CD4-positive, alpha-beta T cell treated with Interleukin-4 for 4 hours (primary cell): ENCODE data around the gene ELP4.
"Not testable (repeated sequence)": the region's sequence is repeated elsewhere in the genome, so short reads cannot be mapped to it uniquely, and the experiment has no call there.

Experiments used
- DNase-seq: peaks from one replicate; pipeline ENCODE4 v3.0.0-alpha.2; 2020

The ELP4 gene

DNA sequence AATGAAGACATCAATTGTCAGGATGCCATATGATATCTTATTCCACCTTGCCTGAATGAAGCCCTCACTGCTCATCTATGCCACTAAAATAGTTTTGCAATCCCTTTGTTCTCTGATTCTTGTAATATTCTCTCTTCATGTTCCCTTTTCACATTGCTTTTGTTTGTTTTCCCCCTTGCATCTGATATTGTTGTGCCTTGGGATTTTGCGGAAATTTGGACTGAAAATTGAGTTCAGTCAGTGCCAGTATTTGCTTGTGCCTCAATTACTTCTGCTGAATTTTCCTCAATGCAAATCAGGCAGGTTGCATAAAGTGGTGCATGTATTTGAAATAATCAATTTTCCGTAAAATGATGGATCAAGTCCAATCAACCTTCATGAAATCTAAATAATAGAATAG is 203.3 kb downstream of the ELP4 start:
- no peak for DNase-seq

- no peak for DNase-seq
These were observed 205.3 kb downstream of the ELP4 start for GRCh38 chr11:31714840-31715239.

DNA sequence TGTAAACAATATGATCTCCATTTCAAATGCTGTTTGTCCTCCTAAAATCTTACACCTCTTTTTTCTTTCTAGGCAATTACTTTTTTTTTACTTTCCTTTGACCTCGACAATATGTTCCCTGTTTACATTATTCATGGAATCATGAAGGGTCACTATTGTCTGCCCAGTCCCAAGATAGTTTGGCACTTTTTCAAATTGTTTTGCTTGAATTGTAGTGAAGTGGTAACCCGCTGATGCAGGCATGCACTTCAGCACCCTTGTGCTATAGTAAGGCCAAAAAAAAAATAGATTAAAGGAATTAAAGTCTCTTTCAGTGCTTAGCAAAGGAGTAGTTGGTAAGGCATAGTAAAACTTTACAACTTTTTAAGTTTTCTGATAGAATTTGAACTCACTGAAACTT is 210.7 kb downstream of the ELP4 start:
- no peak for DNase-seq

DNA sequence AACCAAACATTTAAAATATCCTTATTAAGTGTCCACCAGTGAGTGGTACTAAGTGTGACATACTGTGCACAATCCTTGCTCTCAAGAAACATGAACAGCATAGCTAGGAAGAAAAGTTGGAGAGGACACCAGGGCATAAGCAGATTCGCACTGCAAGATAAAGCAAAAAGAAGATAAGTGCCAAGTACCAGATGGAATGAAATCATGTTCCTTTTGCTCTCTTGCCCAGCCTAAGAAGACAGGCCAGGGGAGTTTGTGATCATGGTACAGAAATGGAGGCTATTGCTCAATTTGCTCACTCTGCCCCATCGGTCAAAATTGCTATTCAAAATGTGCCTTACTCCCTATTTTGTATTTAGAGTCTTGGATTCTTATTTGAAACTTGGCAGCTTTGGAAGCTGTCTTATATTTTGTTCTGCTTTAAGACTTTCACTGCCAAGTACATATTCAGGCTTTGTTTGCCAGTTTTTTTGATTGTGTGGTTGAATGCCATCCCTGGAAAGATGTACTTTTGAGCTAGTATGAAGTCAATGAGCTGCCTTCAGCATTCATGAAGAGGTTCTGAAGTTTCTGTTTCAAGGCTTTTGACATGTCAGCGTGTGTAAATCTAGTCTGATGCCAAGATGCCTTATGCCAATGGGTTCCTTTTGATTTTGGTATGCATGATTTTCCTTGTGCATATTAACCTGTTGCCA is 211.3 kb downstream of the ELP4 start:
- no peak for DNase-seq

GRCh38 chr11:31722754-31723153 is 213.2 kb downstream of the ELP4 start:
- no peak for DNase-seq

DNA sequence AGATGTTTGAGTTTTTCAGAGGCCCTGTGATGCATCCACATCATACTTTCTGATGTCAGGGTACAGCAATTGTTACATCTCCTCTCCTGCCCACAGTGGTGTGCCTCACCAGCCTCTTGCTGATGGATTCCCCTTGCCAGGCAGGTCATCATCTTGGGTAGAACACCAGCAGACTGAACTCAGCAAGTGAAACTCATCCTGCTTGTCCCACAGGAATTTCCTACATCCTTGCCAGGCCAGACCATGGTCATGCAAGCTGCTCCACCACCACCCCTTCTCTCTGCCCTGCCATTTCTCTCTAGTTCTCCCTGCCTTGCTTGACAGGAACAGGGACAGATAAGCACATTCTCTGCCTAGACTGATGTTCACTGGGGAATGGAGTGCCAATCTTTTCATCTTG is 215.6 kb downstream of the ELP4 start:
- DNase-seq = no peak

GRCh38 chr11:31728432-31728831 is 218.9 kb downstream of the ELP4 start:
- DNase-seq = no peak

- no peak for DNase-seq
These were observed 230.6 kb downstream of the ELP4 start for GRCh38 chr11:31740131-31740530.

GRCh38 chr11:31740731-31741368 is 231.3 kb downstream of the ELP4 start:
- DNase-seq = not testable (repeated sequence)

- no peak for DNase-seq
These were observed 238.0 kb downstream of the ELP4 start for GRCh38 chr11:31747581-31747980.

- DNase-seq = no peak
These were observed 247.8 kb downstream of the ELP4 start for GRCh38 chr11:31757260-31757835.

DNA sequence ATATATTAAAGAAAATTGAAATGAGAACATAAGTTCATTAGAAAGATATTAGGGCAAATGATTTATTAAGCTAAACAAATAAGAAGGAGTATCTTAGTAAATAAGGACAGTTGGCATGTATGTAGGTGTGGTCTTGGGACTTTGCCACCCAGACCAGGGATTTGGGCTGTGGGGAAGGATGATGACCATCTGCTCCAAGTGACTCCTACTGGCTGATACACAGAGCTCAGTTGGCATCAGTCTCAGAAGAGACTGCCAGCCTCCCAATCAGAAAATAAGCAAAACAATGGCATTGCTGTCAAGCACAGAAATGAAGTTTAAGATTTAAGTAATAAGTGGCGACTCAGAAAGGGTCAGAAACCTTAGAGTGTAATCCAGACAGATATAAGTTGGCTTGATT is 252.1 kb downstream of the ELP4 start:
- no peak for DNase-seq

DNA sequence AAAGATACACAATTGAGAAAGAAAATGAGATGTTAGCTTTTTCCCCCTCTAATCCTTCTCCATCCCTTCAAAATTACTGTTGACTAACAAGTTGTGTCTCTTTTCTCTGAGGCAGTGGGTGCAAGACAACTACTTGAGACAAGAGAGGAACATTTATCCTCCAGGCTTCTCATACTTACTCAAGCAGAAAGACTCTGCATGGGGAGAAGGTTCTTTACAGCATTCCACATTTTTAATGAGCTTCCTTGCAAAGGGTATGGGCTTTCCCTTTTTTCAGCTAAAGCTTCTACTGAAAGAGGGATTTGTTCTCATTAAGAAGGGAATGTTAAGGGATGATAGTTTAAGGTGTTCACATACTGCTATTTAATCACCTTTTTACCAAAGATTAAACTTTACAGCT is 253.7 kb downstream of the ELP4 start:
- DNase-seq = no peak

- no peak for DNase-seq
These were observed 254.7 kb downstream of the ELP4 start for GRCh38 chr11:31764261-31764660.

DNA sequence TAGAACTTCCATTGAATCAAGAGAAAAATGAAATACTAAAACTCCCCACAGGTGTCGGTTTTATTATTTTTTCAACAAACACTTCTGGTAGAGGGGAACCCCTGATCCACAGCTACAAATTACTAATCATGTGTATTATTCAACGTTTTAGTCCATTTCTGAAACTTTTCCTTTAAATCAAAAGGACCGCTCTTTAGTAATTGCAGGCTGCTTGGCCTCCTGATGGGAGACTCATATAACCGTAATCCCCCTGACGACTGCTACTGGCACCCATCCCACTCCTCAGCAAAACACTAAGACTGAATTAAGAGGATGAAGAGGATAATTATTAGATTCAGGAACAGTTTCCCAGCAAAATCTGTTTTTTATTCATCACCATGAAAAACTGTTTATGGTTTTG is 255.2 kb downstream of the ELP4 start:
- no peak for DNase-seq

DNA sequence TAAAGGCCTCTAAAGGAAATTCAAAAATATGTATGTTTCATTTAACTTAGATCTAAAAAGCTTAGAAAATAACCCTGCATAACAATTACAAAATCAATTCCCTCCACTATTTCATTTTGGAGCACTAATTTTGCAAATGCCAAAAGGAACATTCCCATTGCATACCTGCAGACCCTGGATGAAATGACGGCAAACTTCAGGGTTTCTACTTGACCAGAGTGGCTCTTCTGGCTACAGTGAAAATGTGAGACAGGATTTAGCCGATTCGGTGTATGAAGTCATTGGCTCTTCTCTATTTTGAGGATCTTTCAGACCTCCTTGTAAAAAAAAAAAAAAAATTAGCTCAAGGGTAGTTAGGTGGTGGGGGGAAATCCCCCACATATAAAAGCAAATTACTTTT is 257.5 kb downstream of the ELP4 start:
- no peak for DNase-seq

DNA sequence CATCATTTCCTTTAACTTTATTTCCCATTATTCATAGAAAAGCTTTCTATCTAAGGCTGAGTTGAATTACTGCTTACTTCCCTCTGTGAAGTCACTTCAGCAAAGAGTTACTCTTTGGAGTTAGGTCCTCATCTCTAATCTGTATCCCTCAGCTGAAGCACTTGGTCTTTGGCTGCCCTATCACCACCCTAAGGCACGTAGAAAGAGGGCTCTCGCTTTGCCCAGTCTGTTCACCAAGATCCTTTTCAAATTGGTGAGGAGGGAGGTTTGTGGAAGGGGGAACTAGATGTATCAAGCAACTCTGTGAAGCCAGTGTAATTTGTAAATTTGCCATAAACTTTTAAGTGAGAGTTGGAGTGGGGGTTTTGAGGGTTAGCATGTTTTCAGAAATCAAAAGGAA is 258.1 kb downstream of the ELP4 start:
- no peak for DNase-seq

DNA sequence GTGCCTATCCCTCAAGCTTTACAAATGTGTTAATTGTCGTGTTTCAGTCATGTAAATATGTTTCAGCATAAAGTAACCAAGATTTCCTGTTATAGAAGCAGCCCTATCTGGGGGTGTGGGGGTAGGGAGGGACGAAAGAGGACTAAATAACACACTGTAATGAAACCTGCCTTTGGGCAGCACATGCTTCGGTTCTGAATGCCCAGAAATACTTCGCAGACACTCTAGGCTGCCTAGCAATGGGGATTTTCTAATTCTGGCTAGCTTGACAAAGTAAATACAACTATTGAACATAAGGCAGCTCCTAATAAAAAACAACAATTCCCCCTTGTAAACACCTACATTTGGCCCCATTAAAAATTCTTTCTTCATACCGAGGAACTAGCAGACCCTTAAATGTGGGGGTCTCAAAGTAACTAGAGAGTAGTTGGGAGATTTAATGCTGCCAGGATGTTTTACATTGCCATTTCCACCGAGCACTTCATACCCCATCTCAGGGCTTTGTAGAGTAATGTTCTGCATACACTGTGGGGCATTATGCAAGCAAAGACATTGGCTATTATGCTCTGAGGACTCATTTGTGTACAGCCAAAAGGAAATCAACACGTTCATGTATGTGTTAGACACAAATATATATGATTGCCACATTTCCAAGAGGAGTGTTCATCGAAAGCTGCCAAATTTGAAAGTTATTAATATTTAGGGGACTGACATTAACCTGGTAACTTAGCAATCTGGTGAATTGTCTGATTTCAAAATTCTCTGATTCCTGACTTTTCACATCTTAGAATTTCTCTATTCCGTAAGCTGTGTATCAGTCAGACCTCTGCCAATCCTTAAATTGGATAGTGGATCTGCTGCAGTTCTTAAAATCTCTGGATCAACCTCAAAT is 259.4 kb downstream of the ELP4 start:
- DNase-seq = no peak

DNA sequence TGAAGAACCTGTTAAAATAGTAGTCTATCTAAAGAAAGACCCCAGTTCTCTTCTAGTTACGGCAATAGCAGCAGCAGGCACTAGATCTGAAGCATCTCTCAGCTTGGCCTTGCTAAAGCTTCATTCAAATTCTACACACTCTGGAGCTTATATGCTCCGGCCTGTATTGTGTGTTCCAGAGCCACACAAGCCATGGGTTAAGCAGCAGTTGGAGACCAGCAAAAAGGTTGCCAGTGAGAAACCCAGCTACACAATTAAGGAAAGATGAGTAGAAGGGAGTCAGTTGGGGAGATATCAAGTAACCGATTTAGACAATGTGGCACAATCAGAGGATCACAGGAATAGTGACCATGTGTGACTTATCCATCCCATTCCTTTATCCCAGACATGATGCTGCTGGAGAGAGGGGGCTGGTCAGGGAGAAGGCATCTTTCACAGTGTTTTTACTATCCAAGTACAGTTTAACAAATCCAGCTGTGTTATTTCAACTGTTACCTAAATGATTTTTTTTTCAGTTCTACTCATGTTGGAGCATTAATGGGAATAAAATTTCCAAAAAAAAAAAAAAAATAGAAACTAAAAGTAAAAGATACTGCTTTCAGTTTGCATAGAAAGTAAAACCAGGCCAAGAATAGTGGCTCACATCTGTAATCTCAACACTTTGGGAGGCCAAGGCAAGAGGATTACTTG is 260.6 kb downstream of the ELP4 start:
- no peak for DNase-seq

GRCh38 chr11:31772412-31772811 is 262.8 kb downstream of the ELP4 start:
- no peak for DNase-seq

DNA sequence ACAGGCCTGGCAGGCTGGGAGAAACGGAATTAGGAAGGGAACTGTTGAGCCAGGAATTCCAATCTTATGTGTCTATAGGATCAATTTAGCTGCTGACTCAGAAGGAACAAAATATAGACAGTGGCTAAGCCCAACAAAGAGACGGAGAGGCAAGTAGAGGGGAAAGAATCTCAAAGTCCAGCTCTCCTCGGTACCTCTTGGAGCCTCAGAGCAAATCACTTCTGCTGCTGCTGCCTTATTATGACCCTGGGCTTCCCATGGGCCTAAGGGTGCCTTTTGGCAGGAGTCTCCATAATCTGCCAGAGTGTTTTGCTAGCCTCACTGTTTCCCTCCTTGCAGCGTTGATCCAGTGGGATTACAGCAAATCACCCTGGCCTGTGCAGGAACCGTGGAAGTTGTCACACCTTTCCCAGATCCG is 269.8 kb downstream of the ELP4 start:
- no peak for DNase-seq

GRCh38 chr11:31780078-31780477 is 270.5 kb downstream of the ELP4 start:
- no peak for DNase-seq

DNA sequence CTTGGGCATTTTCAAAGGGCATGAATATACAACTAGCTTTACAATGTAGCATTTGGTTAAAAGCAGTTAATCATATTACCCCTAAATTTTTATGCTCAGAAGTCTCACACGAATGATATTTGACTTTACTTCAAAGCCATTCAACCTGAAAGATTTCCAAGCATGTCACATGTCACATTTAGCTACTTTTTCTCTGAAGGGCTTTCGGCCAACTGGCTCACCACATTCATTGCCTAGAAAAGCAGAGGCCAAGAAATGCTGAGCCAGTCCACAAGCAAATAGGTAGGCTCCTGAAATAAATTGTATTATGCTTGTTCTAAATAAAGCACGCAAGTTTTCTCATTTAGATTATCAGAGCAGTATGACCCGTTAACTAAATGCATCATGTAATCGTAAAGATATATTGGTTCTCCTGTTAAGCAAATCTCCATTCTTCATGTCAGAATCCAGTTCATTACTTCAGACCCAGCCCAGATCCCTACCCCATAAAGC is 271.0 kb downstream of the ELP4 start:
- no peak for DNase-seq
